NCI-H82 treated with DMSO at 0.1 percent for 48 hours (cell line): Measurements from ENCODE around the gene BTBD2.

Source experiments
- DNase-seq: peaks from one replicate; lab custom pipeline; 2025; ENCODE audit not compliant: unreplicated experiment; lab: John Stamatoyannopoulos, UW

BTBD2 gene

DNA sequence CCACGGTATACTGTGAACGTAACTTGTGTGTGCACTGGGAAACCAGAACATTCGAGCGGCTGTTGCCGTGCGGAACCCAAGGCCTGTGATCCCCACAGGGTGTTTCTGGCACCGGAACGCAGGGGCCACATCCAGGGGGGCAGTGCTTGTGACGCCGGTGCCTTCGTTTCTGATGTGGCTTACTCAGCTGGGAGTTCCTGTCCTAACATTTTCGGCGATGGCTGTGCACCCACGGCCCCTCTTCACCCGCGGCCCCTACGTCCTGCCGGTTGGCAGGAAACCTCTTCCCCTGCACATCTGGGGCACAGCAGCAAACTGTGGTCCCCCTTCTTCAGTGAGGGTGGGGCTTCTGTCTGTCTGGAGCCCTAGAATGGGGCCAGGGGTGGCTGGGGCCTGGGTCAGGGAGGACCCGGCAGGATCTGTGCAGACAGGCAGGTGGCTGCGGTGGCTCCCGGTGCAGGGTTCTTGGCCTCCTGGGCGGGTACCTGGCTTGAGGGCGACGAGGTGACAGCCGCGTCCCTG lies 48.4 kb downstream of the BTBD2 start:
- DNase-seq, result no peak

DNA sequence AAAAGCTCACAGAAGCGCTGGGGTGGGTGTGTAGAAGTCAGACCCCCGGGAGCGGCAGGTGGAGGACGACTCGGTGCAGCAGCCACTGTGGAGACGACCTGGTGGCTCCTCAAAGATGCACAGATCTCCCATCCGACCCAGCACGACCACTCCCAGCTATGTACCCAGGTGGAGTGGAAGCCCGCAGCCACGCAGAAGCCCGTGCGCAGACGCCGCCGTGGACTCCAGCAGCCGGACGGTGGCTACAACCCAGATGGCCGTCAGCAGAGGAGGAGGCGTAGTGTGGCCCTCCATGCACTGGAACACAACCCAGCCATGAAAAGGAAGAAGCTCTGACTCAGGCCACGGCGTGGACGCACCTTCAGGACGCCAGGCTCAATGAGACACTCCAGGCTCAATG lies 52.8 kb downstream of the BTBD2 start:
- no peak for DNase-seq

DNA sequence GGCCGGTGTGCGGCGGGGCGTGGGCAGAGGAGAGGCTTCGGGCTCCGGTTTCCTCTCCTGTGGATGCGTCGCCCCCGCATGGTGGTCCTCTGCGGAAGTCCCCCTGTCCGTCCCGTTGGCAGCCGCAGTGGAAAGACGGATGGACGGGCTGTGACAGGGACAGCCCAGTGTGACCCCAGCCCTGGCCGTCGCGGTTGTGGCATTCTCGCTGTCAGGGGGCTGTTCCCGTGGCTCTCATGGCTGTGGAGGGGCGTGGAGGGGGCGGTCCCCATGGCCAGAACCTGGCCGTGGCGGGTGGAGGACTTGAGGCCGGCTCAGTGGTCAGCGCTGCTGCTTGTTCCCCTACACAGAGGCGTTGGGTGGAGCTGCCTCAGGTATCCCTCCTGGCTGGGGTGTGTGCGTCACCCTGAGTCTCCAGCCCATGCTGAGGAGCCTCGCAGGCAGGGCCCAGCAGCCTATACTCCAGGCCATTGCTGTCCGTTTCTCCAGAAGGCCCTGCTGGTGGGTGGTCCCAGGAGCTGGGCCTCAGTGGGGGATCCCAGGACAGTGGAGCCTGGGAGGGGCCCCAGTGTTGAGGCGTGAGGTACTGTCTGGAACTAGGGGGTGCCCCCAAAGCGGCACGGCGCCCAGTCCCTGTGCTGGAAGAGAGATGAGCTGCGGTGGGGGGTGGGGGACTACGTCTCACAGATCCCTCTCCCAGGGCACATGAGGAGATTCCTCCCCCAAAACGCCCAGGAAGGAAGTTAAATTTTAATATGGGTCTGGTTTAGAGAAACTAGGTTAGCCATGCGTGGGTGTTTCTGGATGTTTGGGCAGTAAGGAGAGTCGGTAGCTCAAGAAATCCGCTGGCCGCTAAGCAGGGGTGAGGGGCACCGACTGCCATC lies 54.3 kb downstream of the BTBD2 start:
- no peak for DNase-seq

GRCh38 chr19:1959928-1960589 lies 55.5 kb downstream of the BTBD2 start:
- DNase-seq, result no peak

DNA sequence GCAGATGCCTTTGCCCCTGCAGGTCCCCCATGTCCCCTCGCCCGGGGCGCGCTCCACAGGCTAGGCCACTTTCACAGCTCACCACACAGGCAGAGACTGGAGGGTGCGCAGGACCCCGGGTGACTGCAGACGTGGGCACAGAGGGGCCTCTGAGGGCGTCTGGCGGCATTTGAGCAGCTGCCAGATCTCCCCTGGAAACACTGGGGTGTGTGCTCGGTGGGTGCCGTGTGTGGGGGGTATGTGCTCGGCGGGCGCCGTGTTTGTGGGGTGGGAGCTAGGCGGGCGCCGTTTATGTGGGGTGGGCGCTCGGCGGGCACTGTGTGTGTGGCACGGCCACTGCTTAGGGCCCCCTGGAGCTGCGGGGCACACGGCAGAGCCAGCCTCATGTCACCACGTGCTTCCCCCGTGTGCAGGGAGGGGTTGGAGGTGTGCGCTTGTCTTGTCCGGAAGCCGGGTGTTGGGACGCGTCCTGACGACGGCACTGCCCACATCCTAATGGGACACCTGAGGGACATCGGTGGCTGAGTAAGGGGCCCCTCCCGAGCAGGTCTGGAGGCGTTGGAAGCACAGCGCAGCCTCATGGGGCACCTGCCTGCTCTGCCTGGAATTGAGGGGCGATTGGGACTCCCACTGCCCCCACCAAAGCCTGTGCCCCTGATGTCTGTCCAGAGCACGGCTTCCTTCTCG lies 57.8 kb downstream of the BTBD2 start:
- DNase-seq, result no peak

GRCh38 chr19:1956868-1957492 lies 58.5 kb downstream of the BTBD2 start:
- no peak for DNase-seq

- no peak for DNase-seq
Measured at GRCh38 chr19:1956122-1956494, 59.4 kb downstream of the BTBD2 start.

GRCh38 chr19:1955171-1956121 lies 60.1 kb downstream of the BTBD2 start:
- no peak for DNase-seq

- no peak for DNase-seq
Measured at GRCh38 chr19:1954532-1954933, 61.0 kb downstream of the BTBD2 start.

DNA sequence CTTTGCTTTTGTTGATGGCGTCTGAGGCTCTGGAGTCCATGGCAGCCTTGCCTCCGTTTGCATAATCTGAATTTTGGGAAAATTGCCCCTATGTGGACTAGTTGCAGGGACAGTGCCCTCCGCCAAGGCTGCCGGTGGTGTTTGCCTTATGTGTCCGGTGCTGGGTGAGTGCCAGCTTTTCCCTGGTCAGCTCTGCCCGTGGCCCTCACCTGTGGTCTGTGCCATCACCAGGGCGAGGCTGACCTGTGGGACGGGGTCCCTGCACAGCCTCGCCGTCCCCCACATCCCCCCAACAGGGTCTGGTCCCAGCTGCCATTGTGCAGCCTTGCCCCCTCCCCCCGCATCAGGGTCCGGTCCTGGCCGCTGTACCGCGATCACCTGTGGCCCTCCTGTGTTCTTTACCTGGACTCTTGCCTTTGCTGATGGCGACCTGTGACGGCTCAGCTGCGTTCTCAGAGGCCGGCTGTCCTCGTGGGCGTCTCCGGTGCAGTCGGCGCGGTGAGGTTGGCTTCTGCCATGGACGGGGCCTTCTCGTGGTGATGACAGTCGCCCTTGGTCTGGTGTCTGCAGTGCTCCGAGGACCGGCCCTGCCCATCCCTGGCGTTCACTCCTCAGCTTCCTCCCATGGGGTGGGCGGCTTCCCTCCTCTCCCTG lies 61.9 kb downstream of the BTBD2 start:
- no peak for DNase-seq

- no peak for DNase-seq
Measured at GRCh38 chr19:1953037-1953436, 62.5 kb downstream of the BTBD2 start.

DNA sequence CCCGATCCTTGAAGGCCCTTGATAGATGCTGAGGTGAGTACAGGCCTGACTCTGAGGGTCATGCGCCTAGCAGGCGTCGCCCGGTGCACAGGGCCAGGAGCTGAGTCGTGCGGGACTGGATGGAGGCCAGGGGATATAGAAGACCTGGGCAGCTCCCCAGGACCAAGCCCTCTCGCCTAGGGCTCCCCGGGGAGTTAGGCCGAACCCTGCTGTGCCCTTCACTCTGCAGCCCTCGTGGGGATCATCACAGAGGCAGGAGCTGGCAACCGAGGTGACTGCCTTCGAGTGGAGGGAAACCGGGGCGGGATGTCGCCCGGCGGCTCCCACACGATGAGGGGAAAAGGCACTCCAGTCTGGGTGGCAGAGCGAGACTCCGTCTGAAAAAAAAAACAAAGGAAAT lies 62.9 kb downstream of the BTBD2 start:
- DNase-seq, result no peak

DNA sequence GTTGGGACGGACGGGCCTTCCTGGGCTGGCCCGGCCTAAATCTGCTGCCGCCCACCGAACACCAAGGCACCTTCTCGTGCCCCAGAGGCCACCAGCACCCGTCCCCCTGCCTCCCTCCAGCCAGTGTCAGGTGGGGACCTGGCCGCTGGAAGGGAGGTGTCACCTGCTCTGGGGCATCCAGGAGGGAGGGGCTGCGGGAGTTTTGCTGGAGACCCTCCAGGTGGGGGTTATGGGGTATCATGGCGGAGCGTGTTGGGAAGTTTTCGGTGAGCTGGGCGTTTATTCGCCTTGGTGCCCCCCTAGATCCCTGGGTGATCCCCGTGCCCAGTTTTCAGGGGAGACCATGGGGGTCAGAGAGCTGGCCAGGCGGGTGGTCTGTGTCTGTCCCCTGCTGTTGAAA lies 64.9 kb downstream of the BTBD2 start:
- no peak for DNase-seq

- no peak for DNase-seq
Measured at GRCh38 chr19:1949304-1950101, 66.0 kb downstream of the BTBD2 start.

- no peak for DNase-seq
Measured at GRCh38 chr19:1947651-1948209, 67.8 kb downstream of the BTBD2 start.

GRCh38 chr19:1945899-1946298 lies 69.6 kb downstream of the BTBD2 start:
- no peak for DNase-seq

GRCh38 chr19:1944916-1945561 lies 70.5 kb downstream of the BTBD2 start:
- no peak for DNase-seq
